A673 (cell line): ENCODE results near the gene EIF1. TPM values are rescaled to one million over a fixed set of nuclear protein-coding genes. Genes with fewer than 3 reads are reported as not detected.

Source experiments
- BruUV-seq: library from RNA; stranded (reverse); fragments of 400-500 nt; replicated peaks from 2 replicates; lab custom pipeline; 2021; lab: Mats Ljungman, UMichigan
- CTCF ChIA-PET: fragments of 300-600 bp; sonication (Branson Sonifier 250); formaldehyde crosslinking; loops from one replicate; lab custom pipeline; 2022; ENCODE audit warnings: antibody characterized with exemption; lab: Charles Lee
- POLR2A ChIA-PET: fragments of 300-600 bp; sonication (Branson Sonifier 250); formaldehyde crosslinking; loops from one replicate; lab custom pipeline; 2022; ENCODE audit warnings: antibody characterized with exemption; ENCODE audit not compliant: low non-redundant PET; lab: Charles Lee
- DNase-seq: peaks from one replicate; pipeline ENCODE4 v3.0.0-alpha.2; 2015; ENCODE audit warnings: low spot score
- H3K27ac ChIP-seq: fragments of 200-600 bp; sonication (generic); 2 replicates; pipeline ENCODE4 v1.5.1; 2016; ENCODE audit warnings: mixed run types, low read depth, mild to moderate bottlenecking, mixed read lengths, antibody characterized with exemption, low read length; ENCODE audit not compliant: poor library complexity, severe bottlenecking
- H3K27me3 ChIP-seq: fragments of 200-600 bp; sonication (generic); replicated peaks from 2 replicates; pipeline ENCODE4 v1.6.1; 2017; ENCODE audit warnings: mixed run types, low read depth, mild to moderate bottlenecking, mixed read lengths, antibody characterized with exemption, low read length; ENCODE audit not compliant: insufficient read depth, poor library complexity
- H3K36me3 ChIP-seq: fragments of 200-600 bp; sonication (generic); 2 replicates; pipeline ENCODE4 v1.6.1; 2016; ENCODE audit warnings: mixed run types, mild to moderate bottlenecking, mixed read lengths, antibody characterized with exemption, low read length; ENCODE audit not compliant: insufficient read depth, poor library complexity, severe bottlenecking
- H3K4me1 ChIP-seq: fragments of 200-600 bp; sonication (generic); 2 replicates; pipeline ENCODE4 v1.6.1; 2017; ENCODE audit warnings: mixed run types, mild to moderate bottlenecking, mixed read lengths, antibody characterized with exemption, low read length; ENCODE audit not compliant: insufficient read depth, poor library complexity, severe bottlenecking
- H3K4me3 ChIP-seq: fragments of 200-600 bp; sonication (generic); 2 replicates; pipeline ENCODE4 v1.5.1; 2016; ENCODE audit warnings: low read depth, mixed run types, mild to moderate bottlenecking, mixed read lengths, low read length; ENCODE audit not compliant: poor library complexity, severe bottlenecking
- H3K9me3 ChIP-seq: fragments of 200-600 bp; sonication (generic); 2 replicates; pipeline ENCODE4 v1.6.1; 2016; ENCODE audit warnings: mixed run types, low read depth, mild to moderate bottlenecking, mixed read lengths, antibody characterized with exemption, low read length; ENCODE audit not compliant: poor library complexity, severe bottlenecking
- CTCF ChIP-seq: fragments of 300-800, 200-600 bp; sonication (generic); conservative IDR thresholded peaks from 2 replicates; pipeline ENCODE4 v1.5.1; 2017; ENCODE audit warnings: low read depth, mild to moderate bottlenecking, antibody characterized with exemption, low read length, moderate library complexity, mixed read lengths
- EZH2 ChIP-seq: fragments of 200-600 bp; sonication (generic); IDR thresholded peaks from 2 replicates; pipeline ENCODE4 v1.6.1; 2017; ENCODE audit warnings: borderline replicate concordance, low read depth, mild to moderate bottlenecking, mixed read lengths, antibody characterized with exemption, low read length; ENCODE audit not compliant: poor library complexity, severe bottlenecking
- intact Hi-C: fragments of 100-400 bp; cut with micrococcal nuclease; formaldehyde crosslinking; loops from one replicate; pipeline ENCODE4 v1.10.0; 2022; ENCODE audit not compliant: unreplicated experiment
- total RNA-seq: library from RNA; stranded (reverse); gene quantifications from 2 replicates; pipeline ENCODE4 v1.2.3, GENCODE V29; 2021

EIF1 gene
- total RNA-seq, 1 experiment from 2014 or later: 524 TPM

GRCh38 chr17:41665566-41666236 lies 23.0 kb upstream of the EIF1 start:
- no TSS peak for BruUV-seq
- DNase-seq: peak; percentile 81
- intact Hi-C loops: loop anchor here (2.0 to 5.0 kb wide), 2 partner anchors 518 to 861 kb away; partner anchors contain the start of gene KRTAP4-5
- Histone ChIP-seq H3K36me3 (no peaks in the 10 kb centered on the region), H3K27ac (no peak overlapping the region), H3K4me3 (peak overlapping the region; percentile 43), H3K27me3 (no peaks in the 10 kb centered on the region), H3K9me3 (no peaks in the 10 kb centered on the region), H3K4me1 (peaks cover 5% of the 10 kb centered on the region)
- POLR2A ChIA-PET: no interaction called here
- TF ChIP-seq CTCF: peak; percentile 77
- no peak for TF ChIP-seq EZH2
- CTCF ChIA-PET: interaction anchor here (1.0 to 2.8 kb wide), 4 partner anchors 17 to 862 kb away, joined by 3 to 14 read pairs (median 8); no protein-coding TSS in a partner anchor

GRCh38 chr17:41666237-41666641 lies 22.4 kb upstream of the EIF1 start:
- ChIA-PET POLR2A (no interaction called here), CTCF (interaction anchor here (1.0 to 2.8 kb wide), 4 partner anchors 18 to 862 kb away, joined by 3 to 14 read pairs (median 8); no protein-coding TSS in a partner anchor)
- Histone ChIP-seq H3K9me3 (no peaks in the 10 kb centered on the region), H3K27ac (no peak overlapping the region), H3K36me3 (no peaks in the 10 kb centered on the region), H3K4me3 (peak overlapping the region; percentile 43), H3K27me3 (no peaks in the 10 kb centered on the region), H3K4me1 (peaks cover 5% of the 10 kb centered on the region)
- DNase-seq: peak; percentile 44
- intact Hi-C loops: loop anchor here (2.0 to 5.0 kb wide), 2 partner anchors 519 to 861 kb away; partner anchors contain the start of gene KRTAP4-5
- TF ChIP-seq EZH2 (no peak), CTCF (no peak; the same call in 1 of the 2 replicates)
- BruUV-seq: no TSS peak

- no peaks in the 10 kb centered on the region for H3K27me3 ChIP-seq
- no TSS peak for BruUV-seq
- peak overlapping the region; percentile 43 for H3K4me3 ChIP-seq
- H3K27ac ChIP-seq: no peak overlapping the region
- peak; percentile 65 for DNase-seq
- no peaks in the 10 kb centered on the region for H3K9me3 ChIP-seq
- intact Hi-C loops: loop anchor here (2.0 to 5.0 kb wide), 2 partner anchors 519 to 862 kb away; partner anchors contain the start of gene KRTAP4-5
- ChIA-PET CTCF (interaction anchor here (0.5 to 2.8 kb wide), 4 partner anchors 18 to 1350 kb away, joined by 5 to 14 read pairs (median 8); no protein-coding TSS in a partner anchor), POLR2A (no interaction called here)
- H3K4me1 ChIP-seq: peaks cover 5% of the 10 kb centered on the region
- TF ChIP-seq CTCF (peak; percentile 76), EZH2 (no peak)
- no peaks in the 10 kb centered on the region for H3K36me3 ChIP-seq
Observed at GRCh38 chr17:41666708-41667279, 21.9 kb upstream of the EIF1 start.
